NCI-H526 treated with DMSO at 0.1 percent for 48 hours (cell line): ENCODE measurements around the gene ADAP1.
A peak's percentile ranks its signal among the peaks of the same experiment; 100 is the strongest.
"Not testable (repeated sequence)": the region's sequence is repeated elsewhere in the genome, so short reads cannot be mapped to it uniquely, and the experiment has no call there.

Experiments
- DNase-seq: peaks from one replicate; lab custom pipeline; 2025; lab: John Stamatoyannopoulos, UW

ADAP1 gene

GRCh38 chr7:974820-975681 lies 20.6 kb upstream of the ADAP1 start, which contains the start of gene COX19:
Gene COX19, minus strand, starts transcription at chr7:975549. Its CDS starts 40 bp downstream, at chr7:975509.
- peak; percentile 73 for DNase-seq

- no peak for DNase-seq
Observed at GRCh38 chr7:974172-974571, 19.7 kb upstream of the ADAP1 start.

GRCh38 chr7:973312-973711 lies 18.8 kb upstream of the ADAP1 start:
- no peak for DNase-seq

- DNase-seq: no peak
Observed at GRCh38 chr7:972676-973309, 18.3 kb upstream of the ADAP1 start.

GRCh38 chr7:972110-972509 lies 17.6 kb upstream of the ADAP1 start:
- DNase-seq: no peak

DNA sequence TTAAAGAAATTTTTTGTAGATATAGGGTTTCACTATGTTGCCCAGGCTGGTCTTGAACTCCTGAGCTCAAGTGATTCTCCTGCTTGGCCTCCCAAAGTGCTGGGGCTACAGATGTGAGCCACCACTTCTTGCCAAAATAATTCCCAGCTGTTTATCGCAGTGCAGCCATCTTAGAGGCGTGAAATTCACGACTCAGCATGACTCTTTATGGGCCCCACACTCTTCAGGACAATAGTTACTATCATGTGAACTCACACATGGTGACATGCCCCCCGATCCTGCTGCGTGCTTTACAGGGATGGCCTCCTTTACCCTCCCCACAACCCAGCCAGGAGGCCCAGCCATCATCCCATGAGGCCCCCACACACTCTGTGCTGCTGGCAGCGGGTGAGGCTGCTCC lies 16.3 kb upstream of the ADAP1 start:
- no peak for DNase-seq

GRCh38 chr7:969403-969802 lies 14.9 kb upstream of the ADAP1 start:
- DNase-seq: no peak

DNA sequence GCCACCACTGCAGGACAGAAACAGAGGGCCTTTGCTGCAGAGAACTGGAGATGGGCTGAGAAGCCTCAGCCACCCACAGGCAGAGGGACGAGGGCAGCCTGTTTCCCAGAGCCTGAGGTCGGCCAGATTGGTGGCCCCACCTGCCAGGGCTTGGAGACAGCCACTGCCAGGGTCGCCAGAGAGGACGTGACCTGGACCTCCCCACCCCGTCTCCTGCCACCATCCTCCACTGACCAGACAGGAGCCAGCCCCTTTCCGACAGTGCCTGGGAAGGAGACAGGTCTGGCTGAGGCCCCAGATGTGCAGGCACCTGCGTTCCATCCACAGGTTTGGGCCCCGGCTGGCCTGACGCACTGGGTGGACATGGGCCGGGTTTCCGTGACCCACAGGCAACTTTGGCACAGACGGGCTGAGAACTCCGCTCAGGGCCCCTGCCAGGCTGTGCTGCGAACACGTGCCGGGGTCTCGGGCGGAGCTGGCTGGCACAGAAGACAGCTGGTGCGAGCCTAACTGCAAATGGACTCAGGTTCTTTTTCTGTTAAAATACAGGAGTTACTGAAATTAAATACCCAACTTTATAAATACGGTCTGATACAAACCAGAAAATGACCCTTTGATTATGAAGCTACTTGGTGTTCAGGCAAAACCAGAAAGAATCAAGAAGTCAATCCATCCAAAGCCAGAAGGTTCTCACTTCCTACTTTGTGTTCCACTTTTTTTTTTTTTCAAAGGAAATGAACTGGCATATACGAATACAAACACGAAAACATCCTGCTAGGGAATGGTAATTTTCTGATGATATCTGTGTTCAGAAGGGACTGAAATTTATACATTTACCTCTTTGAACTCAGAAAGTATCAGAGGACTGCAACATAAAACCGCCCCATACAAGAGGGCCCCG lies 14.0 kb upstream of the ADAP1 start:
- no peak for DNase-seq

DNA sequence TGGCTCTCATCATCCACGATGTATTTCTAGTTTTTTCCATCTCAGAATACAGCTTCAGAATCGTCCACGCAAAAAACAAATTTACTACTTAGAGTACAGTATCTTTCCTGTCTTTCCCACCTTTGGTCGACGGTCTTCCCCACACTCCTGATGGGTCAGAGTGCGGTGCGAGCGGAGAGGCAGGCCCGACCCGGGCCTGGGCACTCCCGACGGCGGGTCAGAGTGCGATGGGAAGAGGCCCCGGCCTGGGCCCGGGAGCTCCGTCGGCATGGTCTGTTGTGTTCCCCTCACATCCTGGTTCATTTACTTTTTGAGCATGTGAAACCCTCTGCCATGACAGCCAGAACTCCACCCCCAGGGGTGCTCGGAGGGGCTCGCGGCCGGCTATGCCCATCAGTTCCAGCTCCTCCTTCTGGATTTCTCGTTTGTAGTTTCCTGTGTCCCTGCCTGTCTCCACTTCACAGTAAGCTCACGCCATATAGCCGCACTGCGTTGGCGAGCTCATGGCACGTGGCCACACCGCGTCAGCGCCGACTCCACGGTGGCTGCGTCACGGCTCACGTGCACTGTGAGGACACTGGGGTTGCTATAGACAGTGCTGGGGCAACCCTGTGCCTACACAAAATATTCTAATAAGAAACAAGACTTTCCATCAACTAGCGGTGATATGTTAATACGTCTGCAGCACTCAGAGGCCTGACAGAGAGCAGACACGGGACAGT lies 13.0 kb upstream of the ADAP1 start:
- DNase-seq: no peak

DNA sequence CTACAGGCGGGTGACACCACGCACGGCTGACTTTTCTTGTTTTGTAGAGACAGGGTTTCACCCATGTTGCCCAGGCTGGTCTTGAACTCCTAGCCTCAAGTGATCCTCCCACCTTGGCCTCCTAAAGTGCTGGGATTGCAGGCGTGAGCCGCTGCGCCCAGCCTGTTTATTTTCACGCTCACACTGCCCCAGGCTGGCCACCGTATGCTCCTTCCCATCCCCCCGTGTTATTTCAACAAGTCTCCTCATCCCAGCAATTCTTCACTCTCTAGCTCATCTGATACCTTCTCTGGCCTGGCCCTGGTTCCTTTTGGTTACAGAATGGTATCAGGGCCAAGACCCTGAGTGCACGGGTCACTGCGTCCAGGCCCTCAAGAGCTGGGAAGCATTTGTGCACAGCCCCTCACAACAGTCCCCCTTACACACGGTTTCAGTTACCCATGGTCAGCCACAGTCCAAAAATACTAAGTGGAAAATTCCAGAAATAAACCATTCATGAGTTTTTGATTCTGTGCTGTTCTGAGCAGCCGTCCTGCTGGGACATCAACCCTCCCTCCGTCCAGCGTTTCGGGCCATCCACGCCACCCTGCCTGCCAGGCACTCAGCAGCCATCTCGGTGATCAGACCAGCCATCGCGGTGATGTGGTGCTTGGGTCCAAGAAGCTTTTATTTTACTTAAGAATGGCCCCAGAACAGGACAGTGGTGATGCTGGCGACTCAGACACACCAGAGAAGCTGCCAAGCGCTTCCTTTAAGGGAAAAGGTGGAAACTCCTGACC lies 12.0 kb upstream of the ADAP1 start:
- no peak for DNase-seq

GRCh38 chr7:964401-965231 lies 10.1 kb upstream of the ADAP1 start:
- DNase-seq: peak; percentile 12

- DNase-seq: no peak
Observed at GRCh38 chr7:963236-964078, 9.0 kb upstream of the ADAP1 start.

- DNase-seq: no peak
Observed at GRCh38 chr7:962401-963081, 8.1 kb upstream of the ADAP1 start.

- DNase-seq: no peak
Observed at GRCh38 chr7:961546-962400, 7.3 kb upstream of the ADAP1 start.

DNA sequence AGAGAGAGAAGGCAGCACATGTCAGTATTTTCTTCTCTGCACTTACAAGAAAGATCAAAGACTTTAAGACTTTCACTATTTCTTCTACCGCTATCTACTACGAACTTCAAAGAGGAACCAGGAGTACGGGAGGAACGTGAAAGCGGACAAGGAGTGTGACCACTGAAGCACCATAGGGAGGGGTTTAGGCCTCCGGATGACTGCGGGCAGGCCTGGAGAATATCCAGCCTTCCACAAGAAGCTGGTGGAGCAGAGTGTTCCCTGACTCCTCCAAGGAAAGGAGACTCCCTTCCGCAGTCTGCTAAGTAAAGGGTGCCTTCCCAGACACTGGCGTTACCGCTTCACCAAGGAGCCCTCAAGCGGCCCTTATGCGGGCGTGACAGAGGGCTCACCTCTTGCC lies 6.5 kb upstream of the ADAP1 start:
- not testable (repeated sequence) for DNase-seq

DNA sequence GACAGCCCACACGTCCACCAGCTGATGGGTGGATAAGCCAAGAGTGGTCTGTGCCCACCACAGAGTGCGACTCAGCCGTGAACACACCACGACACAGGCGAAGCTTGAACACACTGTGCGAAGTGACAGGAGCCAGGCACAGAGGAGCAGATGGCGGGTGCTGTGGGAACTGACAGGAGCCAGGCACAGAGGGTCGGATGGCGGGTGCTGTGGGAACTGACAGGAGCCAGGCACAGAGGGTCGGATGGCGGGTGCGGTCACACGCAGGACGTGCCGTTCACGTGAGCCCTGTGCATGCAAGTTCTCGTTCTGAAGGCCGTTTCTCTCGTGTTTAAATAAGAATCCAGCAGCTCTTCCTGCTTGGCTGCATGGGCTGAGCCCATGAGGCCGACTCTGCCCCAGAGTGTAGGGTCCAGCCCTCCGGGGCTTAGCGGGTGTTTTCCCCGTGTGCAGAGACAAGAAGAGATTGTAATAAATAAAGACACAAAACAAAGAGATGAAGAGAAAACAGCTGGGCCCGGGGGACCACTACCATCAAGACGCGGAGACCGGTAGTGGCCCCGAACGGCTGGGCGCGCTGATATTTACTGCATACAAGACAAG lies 5.9 kb upstream of the ADAP1 start:
- DNase-seq: no peak

DNA sequence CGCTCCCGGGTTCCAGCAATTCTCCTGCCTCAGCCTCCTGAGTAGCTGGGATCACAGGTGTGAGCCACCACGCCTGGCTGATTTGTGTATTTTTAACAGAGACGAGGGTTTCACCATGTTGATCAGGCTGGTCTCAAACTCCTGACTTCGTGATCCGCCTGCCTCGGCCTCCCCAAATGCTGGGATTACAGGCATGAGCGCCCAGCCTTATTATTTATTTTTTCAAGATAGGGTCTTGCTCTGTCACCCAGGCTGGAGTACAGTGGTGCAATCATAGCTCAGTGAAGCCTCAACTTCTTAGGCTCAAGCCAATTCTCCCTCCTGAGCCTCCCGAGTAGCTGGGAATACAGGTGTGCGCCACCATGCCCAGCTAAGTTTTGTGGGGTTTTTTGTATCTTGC lies 5.3 kb upstream of the ADAP1 start:
- not testable (repeated sequence) for DNase-seq
